GM19351 (cell line): ENCODE data around the gene PATZ1.

Experiments
- ATAC-seq: cut with Tn5 transposase; IDR thresholded peaks from one replicate; pipeline ENCODE4 v1.9.1; 2021; ENCODE audit warnings: mild to moderate bottlenecking, moderate library complexity; ENCODE audit not compliant: unreplicated experiment

Gene PATZ1

GRCh38 chr22:31344256-31344577 lies 1.9 kb downstream of the PATZ1 start:
- ATAC-seq, result no peak

- ATAC-seq, result no peak
Observed at GRCh38 chr22:31343235-31344191, 2.6 kb downstream of the PATZ1 start.

GRCh38 chr22:31342389-31343140 lies 3.6 kb downstream of the PATZ1 start:
- no peak for ATAC-seq

- ATAC-seq, result no peak
Observed at GRCh38 chr22:31341386-31342088, 4.6 kb downstream of the PATZ1 start.

- no peak for ATAC-seq
Observed at GRCh38 chr22:31340765-31341247, 5.3 kb downstream of the PATZ1 start.

GRCh38 chr22:31340360-31340759 lies 5.8 kb downstream of the PATZ1 start:
- no peak for ATAC-seq

GRCh38 chr22:31339148-31339832 lies 6.9 kb downstream of the PATZ1 start:
- ATAC-seq, result no peak

- no peak for ATAC-seq
Observed at GRCh38 chr22:31337178-31337577, 9.0 kb downstream of the PATZ1 start.

GRCh38 chr22:31334329-31334728 lies 11.8 kb downstream of the PATZ1 start:
- no peak for ATAC-seq

GRCh38 chr22:31333641-31334040 lies 12.5 kb downstream of the PATZ1 start:
- ATAC-seq, result no peak

- ATAC-seq, result no peak
Observed at GRCh38 chr22:31332886-31333285, 13.3 kb downstream of the PATZ1 start.

GRCh38 chr22:31332010-31332409 lies 14.1 kb downstream of the PATZ1 start:
- ATAC-seq, result no peak

- ATAC-seq, result no peak
Observed at GRCh38 chr22:31329453-31330215, 16.5 kb downstream of the PATZ1 start.

GRCh38 chr22:31329029-31329428 lies 17.1 kb downstream of the PATZ1 start:
- no peak for ATAC-seq

GRCh38 chr22:31328544-31328960 lies 17.6 kb downstream of the PATZ1 start:
- no peak for ATAC-seq

GRCh38 chr22:31327806-31328543 lies 18.2 kb downstream of the PATZ1 start:
- no peak for ATAC-seq

- ATAC-seq, result no peak
Observed at GRCh38 chr22:31326877-31327276, 19.3 kb downstream of the PATZ1 start.

GRCh38 chr22:31323578-31324550 lies 22.3 kb downstream of the PATZ1 start:
- no peak for ATAC-seq
